ENCODE results near the gene HOXD11.

The HOXD11 gene

GRCh38 chr2:176148751-176149421, 41.8 kb downstream of the HOXD11 start:
- no peak for DNase-seq (ENCODE audit: low read depth, low spot score)

DNA sequence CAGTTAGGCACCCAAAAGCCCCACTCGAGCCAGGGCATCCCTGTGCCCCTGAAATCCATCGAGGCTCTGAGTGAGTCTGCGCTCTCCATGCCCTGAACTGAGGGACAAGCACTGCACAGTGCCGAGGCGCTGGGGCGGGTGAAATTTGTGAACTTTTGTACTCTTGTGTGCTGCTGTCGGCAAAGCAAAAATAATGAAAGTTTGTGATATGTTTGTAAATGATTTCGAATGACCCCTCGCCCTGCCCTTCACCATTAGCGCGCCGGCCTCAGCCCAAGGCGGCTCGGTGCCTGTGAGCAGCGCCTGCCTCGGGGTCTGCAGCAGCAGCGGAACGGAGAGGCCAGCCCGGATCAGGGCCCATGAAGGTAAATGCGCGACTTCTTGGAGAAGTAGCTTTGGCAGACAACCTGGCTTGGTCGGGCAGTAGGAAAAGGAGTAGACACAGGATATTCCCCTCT, 42.4 kb downstream of the HOXD11 start:
- DNase-seq (ENCODE audit: low read depth, low spot score), result no peak

DNA sequence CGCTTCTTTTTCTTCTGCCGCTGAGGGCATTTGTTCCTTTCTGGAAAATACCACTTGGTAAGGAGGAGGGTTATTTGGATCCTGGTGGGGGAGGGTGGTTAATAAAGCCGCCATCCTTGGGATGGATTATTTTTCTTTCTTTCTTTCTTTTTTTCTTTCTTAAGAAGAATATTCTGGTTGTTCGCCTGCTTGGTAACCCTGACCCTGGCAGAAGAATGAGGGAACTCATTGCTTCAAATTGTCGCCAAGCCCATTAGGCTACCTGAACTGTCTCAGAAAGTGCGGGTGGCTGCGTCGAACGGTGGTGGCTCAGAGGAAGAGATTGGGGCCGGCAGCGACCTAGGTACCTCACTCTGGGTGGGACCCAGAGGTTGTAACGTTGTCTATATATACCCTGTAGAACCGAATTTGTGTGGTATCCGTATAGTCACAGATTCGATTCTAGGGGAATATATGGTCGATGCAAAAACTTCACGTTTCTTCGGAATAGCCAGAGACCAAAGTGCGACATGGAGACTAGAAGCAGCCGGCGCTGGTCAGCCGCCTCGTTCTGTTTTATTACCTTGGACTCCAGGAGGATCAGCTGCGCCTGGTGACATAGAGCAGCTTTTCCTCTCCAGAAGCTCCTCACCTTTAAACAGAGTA, 43.0 kb downstream of the HOXD11 start:
- DNase-seq (ENCODE audit: low read depth, low spot score), result no peak

DNA sequence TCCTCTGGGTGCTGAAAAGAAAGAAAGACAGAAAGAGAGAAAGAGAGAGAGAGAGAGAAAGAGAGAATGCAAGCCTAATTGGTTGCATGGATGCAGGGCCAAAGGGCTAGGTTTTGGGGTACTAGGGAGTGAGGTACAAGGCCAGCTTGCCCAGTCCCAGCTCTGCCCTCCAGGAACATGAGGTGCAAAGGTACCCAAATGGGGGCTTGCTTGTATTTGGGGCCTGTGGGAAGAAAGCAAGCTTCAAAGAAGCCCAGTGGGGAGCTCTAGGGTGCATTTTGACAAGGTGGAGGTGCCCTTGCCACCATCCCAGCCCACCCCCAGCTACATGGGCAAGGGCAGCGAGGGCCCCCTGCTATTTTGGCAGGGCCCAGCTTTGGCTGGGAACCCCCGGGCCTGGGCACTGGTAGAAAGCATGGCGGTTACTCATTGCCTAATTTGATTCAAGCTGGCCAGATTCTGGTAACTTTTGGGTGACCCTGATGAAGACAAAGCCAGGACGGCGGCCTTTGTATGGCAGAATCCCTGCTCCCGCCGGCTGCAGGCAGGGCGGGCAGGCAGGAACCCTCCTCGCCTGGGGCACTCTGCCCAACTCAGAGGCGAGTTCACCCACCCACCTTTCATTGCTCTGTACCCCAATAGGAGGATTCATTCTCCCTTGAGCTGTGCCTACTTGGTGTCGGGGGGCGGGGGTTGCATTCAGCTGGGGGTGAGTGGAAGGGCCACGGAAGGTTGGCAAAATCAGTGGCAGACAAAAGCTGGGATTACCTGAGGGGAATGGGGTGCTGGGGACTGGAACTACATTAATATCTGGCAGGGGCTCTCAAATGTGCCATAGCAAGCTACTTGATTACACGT, 43.7 kb downstream of the HOXD11 start:
- no peak for DNase-seq (ENCODE audit: low read depth, low spot score)

DNA sequence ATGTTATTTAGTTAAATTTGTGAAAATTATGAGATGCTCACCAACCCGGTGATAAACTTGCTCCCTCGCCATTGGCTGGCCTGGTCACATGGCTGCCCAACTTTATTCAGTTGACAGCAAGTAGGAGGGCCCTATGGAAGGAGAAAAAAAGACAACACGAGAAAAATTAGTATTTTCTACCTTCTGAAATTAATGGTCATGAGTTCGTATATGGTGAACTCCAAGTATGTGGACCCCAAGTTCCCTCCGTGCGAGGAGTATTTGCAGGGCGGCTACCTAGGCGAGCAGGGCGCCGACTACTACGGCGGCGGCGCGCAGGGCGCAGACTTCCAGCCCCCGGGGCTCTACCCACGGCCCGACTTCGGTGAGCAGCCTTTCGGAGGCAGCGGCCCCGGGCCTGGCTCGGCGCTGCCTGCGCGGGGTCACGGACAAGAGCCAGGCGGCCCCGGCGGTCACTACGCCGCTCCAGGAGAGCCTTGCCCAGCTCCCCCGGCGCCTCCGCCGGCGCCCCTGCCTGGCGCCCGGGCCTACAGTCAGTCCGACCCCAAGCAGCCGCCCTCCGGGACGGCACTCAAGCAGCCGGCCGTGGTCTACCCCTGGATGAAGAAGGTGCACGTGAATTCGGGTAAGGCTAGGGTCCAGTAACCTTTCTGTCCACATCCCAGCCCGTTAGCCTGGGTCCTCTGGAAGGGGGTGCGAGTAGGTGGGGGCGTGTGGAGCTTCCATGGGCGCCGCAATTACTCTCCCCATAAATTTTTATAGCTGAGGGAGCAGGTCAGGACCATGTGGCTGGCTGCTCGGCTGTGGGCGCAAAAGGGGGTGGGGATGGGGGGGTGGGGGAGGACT, 44.6 kb downstream of the HOXD11 start, which contains the start of gene HOXD4:
TSS of gene HOXD4 (plus strand) at position 109 of the 846 bp plus-strand sequence. CDS start at position 193, 84 bp downstream.
- no peak for DNase-seq (ENCODE audit: low read depth, low spot score)

- DNase-seq (ENCODE audit: low read depth, low spot score), result no peak
Observed at GRCh38 chr2:176152350-176153181, 45.5 kb downstream of the HOXD11 start.

DNA sequence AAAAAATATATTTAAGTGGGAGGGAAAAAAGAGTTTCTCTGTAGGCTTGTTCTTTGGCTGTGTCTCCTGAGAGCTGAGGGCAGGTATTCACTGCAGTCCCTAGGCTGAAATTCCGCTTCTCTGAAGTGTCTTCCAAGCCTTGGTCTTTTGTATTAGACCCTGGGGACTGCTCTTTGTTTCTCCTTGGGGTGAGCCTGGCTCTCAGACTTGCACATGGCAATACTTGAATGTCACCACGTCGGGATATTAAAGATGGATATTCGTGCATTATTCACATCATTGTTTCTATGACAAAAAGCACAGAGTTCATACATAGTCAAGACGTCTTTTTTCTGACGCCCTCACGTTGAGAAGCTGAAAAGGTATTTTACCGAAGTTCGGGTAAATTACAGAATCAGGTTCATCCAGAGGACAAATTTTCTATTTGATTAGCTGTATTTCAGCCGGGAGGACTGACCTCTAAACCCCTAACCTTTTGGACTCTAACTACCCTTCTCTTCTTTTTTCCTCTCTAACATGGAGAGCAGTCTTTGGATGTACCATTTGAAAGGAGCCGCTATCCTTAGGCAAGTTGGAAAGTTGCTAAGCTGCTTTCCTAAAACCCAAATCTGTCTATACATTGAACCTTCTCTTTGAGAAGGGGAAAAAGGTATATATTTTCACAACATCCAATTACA, 47.6 kb downstream of the HOXD11 start:
- DNase-seq (ENCODE audit: low read depth, low spot score), result no peak

DNA sequence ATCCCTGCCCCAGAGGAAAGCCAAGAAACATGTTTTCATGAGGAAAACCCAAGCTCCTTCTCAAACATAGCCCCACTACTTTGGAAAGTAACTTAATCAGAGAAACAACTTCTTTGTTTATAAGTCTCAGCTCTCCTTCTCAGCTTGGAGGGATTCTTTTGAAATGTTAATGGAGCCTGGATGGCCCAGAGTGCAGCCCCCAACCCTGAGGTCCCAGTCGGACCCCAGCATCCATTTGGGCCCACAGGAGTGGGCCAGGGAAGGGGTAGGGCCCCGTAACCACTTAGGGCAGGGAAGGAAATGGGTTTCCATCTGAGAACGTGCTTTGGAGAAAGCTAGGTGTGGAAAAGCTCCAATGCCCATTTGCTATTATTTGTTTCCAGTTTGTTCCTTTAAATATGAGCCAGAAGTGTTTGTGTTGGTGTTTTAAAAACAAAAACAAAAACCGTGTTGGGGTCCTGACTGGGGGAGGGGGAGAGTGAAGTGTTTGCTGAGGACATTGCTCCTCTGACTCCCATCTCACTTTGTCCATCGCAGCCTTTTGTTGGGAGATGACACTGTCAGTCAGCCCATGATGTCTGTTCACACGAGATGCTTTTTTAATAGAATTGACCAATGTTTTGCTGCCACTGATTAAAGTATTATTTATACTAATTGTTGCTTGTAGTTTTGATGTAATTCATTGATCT, 48.4 kb downstream of the HOXD11 start:
- no peak for DNase-seq (ENCODE audit: low read depth, low spot score)

DNA sequence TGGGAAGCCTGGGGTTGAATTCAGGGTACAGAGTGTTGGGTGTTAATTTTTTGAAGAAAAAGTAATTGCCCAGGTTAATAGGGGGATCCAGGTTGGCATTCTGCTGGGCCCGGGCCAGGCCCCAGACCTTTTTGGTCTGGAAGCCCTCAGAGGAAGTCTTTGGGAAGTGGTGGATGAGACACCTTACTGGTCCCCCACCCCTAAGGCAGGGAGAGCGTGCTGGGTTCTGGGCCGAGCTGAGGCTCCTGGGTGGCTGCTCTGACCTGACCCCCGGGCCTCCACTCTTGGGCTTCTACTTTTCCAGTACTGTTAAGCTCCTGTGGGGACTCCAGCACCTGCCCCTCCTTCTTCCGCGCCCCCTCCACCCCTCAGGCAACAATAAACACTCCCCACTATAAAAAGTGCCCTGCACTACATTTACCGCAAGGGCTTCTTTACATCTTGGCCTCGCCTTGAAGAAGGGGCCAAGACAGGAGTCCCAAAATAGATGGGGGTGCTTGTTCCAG, 49.3 kb downstream of the HOXD11 start:
- DNase-seq (ENCODE audit: low read depth, low spot score), result no peak

DNA sequence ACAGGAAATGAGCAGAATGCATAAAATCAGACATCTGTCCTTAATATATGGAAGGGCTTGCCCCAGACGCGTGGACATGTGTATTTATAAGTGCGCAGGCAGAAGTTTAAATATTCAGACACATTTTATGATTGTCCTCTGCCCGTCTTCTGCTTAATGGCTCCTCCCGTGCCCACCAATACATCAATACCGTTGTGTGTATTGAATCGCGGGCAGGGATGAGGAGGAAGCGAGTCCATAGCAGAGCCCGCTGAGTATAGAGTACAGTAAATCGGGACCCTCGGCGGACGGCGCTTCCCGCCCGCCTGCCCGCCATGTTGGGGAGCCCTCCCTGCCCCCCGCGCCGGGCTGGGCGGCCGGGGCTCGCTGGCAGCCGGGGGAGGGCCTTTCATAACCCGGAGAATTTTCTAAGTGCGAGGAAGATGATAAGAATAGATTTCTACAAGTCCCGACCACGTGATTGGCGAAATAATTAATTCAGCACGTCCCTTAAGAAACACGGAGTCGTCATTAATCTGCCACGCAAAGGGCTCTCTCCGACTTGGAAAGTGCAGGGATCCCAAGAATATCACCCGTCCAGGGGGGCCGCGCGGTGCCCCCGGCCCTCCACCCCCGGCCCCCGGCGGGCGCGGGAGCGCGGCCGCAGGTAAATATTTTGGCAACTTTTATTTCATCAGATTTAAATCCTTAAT, 49.9 kb downstream of the HOXD11 start, which contains the start of gene HOXD3:
TSS of gene HOXD3 (plus strand) at position 501 of the 692 bp plus-strand sequence. CDS start 11,808 bp downstream, outside the sequence.
- no peak for DNase-seq (ENCODE audit: low read depth, low spot score)

- no peak for DNase-seq (ENCODE audit: low read depth, low spot score)
Observed at GRCh38 chr2:176157499-176158185, 50.6 kb downstream of the HOXD11 start.

DNA sequence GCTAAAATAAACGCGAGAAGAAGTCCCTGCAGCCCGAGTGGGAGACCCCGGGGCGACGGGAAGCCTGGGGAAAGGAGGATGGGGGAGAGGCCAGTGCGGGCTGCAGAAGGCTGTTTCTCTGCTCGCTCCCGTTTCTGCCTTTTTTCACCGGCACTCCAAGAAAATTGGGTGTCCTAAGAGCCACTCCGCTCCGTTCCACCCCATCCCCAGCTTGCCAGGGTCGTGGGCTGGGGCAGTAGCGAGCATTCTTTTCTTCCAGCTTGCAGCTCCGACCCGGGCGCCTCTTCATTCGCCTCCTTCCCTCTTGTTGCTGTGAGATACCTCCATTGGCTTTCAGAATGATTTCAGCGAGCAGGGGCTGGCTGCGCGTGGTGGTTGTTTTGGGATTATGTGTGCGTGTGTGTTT, 51.1 kb downstream of the HOXD11 start:
- DNase-seq (ENCODE audit: low read depth, low spot score), result no peak

DNA sequence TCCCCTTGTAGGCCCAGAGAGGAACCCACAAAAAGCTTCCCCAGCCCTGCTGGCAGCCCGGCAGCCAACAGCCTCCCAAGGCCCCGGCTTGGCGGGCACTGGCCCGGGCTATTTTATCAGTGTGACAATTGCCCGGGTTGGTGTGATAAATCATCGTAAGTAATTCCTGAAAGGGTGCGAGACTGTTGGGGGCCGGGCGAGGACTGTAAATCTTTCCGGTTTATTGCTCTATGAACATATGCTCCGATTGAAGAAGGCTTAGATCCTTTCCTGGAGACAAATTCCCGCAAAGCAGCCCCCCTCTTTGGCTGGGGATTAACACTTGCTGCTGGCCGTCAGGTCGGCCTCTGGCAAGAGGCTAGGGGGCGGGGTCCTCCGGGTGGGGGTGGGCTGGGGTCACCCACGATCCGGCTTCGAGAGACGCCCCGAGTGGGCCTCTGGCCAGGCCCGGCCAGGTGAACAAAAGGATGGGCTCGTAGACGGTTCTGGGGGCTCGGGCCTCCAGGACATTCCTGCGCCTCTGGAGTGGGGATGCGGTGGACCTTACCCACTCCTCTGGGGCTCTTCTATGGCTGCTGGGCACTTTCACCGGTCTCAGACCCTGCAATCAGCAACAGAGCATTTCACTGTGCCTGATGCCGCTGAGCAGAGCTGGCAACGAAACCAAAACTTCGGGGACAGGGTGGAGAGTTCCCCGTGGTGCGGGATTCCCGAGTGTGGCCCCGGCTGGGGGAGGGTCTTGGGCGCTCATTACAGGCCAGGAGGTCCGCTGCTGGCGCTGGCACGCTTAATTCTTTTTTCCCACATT, 52.0 kb downstream of the HOXD11 start:
- no peak for DNase-seq (ENCODE audit: low read depth, low spot score)
